Spleen (tissue), 11 donors: ENCODE measurements around the gene GALNT17. TPM values are rescaled to one million over a fixed set of nuclear protein-coding genes. Genes with fewer than 3 reads are reported as not detected.

Source experiments
- DNase-seq: peaks from one replicate; pipeline ENCODE4 v3.0.0-alpha.2; 2020
- H3K27ac ChIP-seq, 8 donors: fragments of 200-600 bp; sonication (generic) in 7 of 8; 1 replicate in 4 of 8; 2 replicates in 4 of 8; pipeline versions ENCODE4 v1.5.0 to v1.8.0; 2016 to 2021; ENCODE audit warnings: inconsistent platforms in 4 of 8, mild to moderate bottlenecking in 4 of 8, moderate library complexity in 1 of 8
- H3K27me3 ChIP-seq, 7 donors: fragments of 200-600 bp; sonication (generic) in 6 of 7; replicated peaks in 1 of 7; 1 replicate in 4 of 7; 2 replicates in 3 of 7; pipeline versions ENCODE4 v1.5.0 to v1.8.0; 2016 to 2021; ENCODE audit warnings: inconsistent platforms in 3 of 7, mild to moderate bottlenecking in 1 of 7
- H3K36me3 ChIP-seq, 6 donors: fragments of 200-600 bp; sonication (generic) in 5 of 6; 1 replicate in 4 of 6; 2 replicates in 2 of 6; pipeline versions ENCODE4 v1.5.0 to v1.8.0; 2016 to 2021; ENCODE audit warnings: inconsistent platforms in 2 of 6
- H3K4me1 ChIP-seq, 6 donors: fragments of 200-600 bp; sonication (generic) in 5 of 6; 1 replicate in 3 of 6; 2 replicates in 3 of 6; pipeline versions ENCODE4 v1.5.0 to v1.8.0; 2016 to 2021; ENCODE audit warnings: inconsistent platforms in 3 of 6
- H3K4me3 ChIP-seq, 8 donors: fragments of 200-600 bp; sonication (generic) in 7 of 8; 1 replicate in 4 of 8; 2 replicates in 4 of 8; pipeline versions ENCODE4 v1.5.0 to v1.8.0; 2016 to 2021; ENCODE audit warnings: inconsistent platforms in 4 of 8, mild to moderate bottlenecking in 4 of 8, moderate library complexity in 2 of 8
- H3K9me3 ChIP-seq, 8 donors: fragments of 200-600 bp; sonication (generic) in 7 of 8; 1 replicate in 4 of 8; 2 replicates in 4 of 8; pipeline versions ENCODE4 v1.5.0 to v1.8.0; 2016 to 2021; ENCODE audit warnings: inconsistent platforms in 4 of 8
- POLR2A ChIP-seq, 3 donors: fragments of 450-650 bp; IDR thresholded peaks; one replicate each; pipeline ENCODE4 v1.5.1; 2017; ENCODE audit warnings: antibody characterized with exemption in 3 of 3, mild to moderate bottlenecking in 1 of 3
- POLR2AphosphoS5 ChIP-seq, 3 donors: sonication (generic); formaldehyde crosslinking; IDR thresholded peaks; one replicate each; pipeline ENCODE4 v1.5.1; 2017; ENCODE audit warnings: antibody characterized with exemption in 3 of 3
- WGBS, 5 donors: extraction: QIAGEN DNeasy Blood & Tissue Kit in 3 of 5; methylation state at CpG; one replicate each; pipeline versions ENCODE4 v1.1.5 to v1.1.7; 2013 to 2018; 5-methylcytosine and 5-hydroxymethylcytosine counted together
- intact Hi-C: fragments of 100-400 bp; cut with DNase I; formaldehyde crosslinking; loops from one replicate; pipeline ENCODE4 v1.15.0; 2023; ENCODE audit warnings: low total_unique reads
- polyA plus RNA-seq, 3 donors: library from polyadenylated mRNA; stranded (reverse); fragments of 200-250 nt; gene quantifications; one replicate each; pipeline ENCODE4 v1.2.1, GENCODE V29; 2013
- total RNA-seq, 7 donors: library from RNA; depleted of rRNA in 3 of 7; stranded (reverse); fragments of >200 nt in 3 of 7; fragmentation: NEBNext Ultra II Directional in 4 of 7; extraction: Animal tissue kit (Norgen Biotek cat#: 25700) in 4 of 7; gene quantifications; one replicate each; pipeline versions ENCODE4 v1.1.0 to v1.2.1, GENCODE V29; 2016 to 2021
- TF ChIP-seq, protein P1 (sequence below), 11 experiments: fragments of 200-600 bp in 7 of 11; fragments of 450-650 bp in 4 of 11; sonication (generic) in 4 of 11; IDR thresholded peaks in 8 of 11; conservative IDR thresholded peaks in 3 of 11; 1 replicate in 7 of 11; 2 replicates in 4 of 11; pipeline versions ENCODE4 v1.4.0 to v1.8.0; 2016 to 2021; ENCODE audit warnings: antibody characterized with exemption in 11 of 11, inconsistent platforms in 4 of 11, mild to moderate bottlenecking in 1 of 11
- donor health status: healthy with polysubstance abuse.
- donor health status: DM: no; HTN: no; CAD: no; lungs with moderate emphysema.
- donor health status: DM: no; HTN: no; CAD: no.
- donor health status: Bipolar disorder and iron deficiency.
- donor health status: healthy.
- donor health status: DM: no; HTN: no; CAD: no.
- donor health status: DM: yes; HTN: yes; CAD: no.

Gene GALNT17
- total and polyA plus RNA-seq, 10 donors, result 0.39 to 10.8 (median 3.1) TPM

DNA sequence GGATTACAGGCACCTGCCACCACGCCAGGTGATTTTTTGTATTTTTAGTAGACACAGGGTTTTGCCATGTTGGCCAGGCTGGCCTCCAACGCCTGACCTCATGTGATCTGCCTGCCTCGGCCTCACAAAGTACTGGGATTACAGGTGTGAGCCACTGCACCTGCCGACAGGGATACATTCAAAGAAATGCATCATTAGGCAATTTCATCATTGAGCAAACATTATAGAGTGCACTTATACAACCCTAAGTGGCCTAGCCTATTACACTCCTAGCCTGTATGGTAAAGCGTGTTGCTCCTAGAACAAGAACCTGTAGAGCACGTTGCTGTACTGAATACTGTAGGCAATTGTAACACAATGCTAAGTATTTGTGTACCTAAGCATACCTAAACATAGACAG is 350.3 kb downstream of the GALNT17 start:
- Histone ChIP-seq H3K4me3 (no peak overlapping the region), H3K27me3 (no peaks in the 10 kb centered on the region), H3K4me1 (no peaks in the 10 kb centered on the region), H3K9me3 (peaks cover 0 to 17% (median 0%) of the 10 kb centered on the region in 8 donors), H3K27ac (no peak overlapping the region), H3K36me3 (no peaks in the 10 kb centered on the region)
- 85 to 94% (median 90%) methylated on average over 6 of the region's 6 CpGs for WGBS, 5 donors
- intact Hi-C loops, result no loop called here
- DNase-seq, result no peak
- no peak for TF ChIP-seq POLR2A (IDR thresholded peaks at IDR 0.05)
- TF ChIP-seq, protein P1, sequence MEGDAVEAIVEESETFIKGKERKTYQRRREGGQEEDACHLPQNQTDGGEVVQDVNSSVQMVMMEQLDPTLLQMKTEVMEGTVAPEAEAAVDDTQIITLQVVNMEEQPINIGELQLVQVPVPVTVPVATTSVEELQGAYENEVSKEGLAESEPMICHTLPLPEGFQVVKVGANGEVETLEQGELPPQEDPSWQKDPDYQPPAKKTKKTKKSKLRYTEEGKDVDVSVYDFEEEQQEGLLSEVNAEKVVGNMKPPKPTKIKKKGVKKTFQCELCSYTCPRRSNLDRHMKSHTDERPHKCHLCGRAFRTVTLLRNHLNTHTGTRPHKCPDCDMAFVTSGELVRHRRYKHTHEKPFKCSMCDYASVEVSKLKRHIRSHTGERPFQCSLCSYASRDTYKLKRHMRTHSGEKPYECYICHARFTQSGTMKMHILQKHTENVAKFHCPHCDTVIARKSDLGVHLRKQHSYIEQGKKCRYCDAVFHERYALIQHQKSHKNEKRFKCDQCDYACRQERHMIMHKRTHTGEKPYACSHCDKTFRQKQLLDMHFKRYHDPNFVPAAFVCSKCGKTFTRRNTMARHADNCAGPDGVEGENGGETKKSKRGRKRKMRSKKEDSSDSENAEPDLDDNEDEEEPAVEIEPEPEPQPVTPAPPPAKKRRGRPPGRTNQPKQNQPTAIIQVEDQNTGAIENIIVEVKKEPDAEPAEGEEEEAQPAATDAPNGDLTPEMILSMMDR (IDR thresholded peaks at IDR 0.05 in 8 of 11, conservative IDR thresholded peaks at IDR 0.05 in 3 of 11), result no peak
- no peak for TF ChIP-seq POLR2AphosphoS5 (IDR thresholded peaks at IDR 0.05)

DNA sequence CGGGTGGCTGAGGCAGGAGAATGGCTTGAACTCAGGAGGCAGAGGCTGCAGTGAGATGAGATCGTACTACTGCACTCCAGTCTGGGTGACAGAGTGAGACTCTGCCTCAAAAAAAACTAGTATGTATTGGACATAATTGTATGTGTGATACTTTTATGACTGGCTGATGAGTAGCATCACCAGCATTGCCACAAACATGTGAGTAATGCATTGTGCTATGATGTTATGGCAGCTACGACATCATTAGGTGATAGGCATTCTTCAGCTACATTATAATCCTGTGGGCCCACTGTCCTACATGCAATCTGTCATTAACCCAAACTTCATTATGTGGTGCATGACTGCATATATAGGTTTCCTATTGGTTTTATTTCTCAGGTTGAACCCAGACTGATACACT is 352.4 kb downstream of the GALNT17 start:
- Histone ChIP-seq H3K36me3 (no peaks in the 10 kb centered on the region), H3K27me3 (no peaks in the 10 kb centered on the region), H3K9me3 (peaks cover 0 to 7% (median 0%) of the 10 kb centered on the region in 8 donors), H3K4me1 (no peaks in the 10 kb centered on the region), H3K4me3 (no peak overlapping the region), H3K27ac (no peak overlapping the region)
- DNase-seq, result no peak
- TF ChIP-seq POLR2A (IDR thresholded peaks at IDR 0.05) (no peak), POLR2AphosphoS5 (IDR thresholded peaks at IDR 0.05) (no peak)
- TF ChIP-seq, protein P1 (IDR thresholded peaks at IDR 0.05 in 8 of 11, conservative IDR thresholded peaks at IDR 0.05 in 3 of 11), result no peak
- intact Hi-C loops, result no loop called here
- WGBS, 5 donors, result 80 to 92% (median 85%) methylated on average over 3 of the region's 3 CpGs

DNA sequence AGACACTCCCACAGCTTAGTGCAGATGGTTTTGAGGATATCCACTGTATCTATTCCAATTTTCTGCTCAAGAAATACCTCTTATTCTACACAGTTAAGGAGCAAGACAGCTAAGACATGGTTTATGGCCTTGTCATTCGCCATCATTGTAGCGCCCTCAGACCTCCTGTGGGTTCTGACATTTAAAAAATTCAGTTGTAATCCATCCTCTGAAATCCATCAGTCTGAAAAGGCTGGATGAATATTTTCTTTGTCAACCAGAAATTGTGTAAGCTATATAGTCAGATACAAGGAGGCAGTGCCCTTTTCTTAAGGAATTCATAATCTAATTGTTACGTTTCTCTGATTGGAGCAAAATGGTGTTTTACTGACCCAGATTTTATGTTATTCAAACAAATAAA is 353.6 kb downstream of the GALNT17 start:
- WGBS, 5 donors, result 91 to 93% (median 92%) methylated on average over 3 of the region's 3 CpGs
- Histone ChIP-seq H3K27me3 (no peaks in the 10 kb centered on the region), H3K4me1 (no peaks in the 10 kb centered on the region), H3K9me3 (peaks cover 0 to 7% (median 0%) of the 10 kb centered on the region in 8 donors), H3K36me3 (no peaks in the 10 kb centered on the region), H3K27ac (no peak overlapping the region), H3K4me3 (no peak overlapping the region)
- no peak for DNase-seq
- intact Hi-C loops, result no loop called here
- TF ChIP-seq, protein P1 (IDR thresholded peaks at IDR 0.05 in 8 of 11, conservative IDR thresholded peaks at IDR 0.05 in 3 of 11), result no peak
- TF ChIP-seq POLR2AphosphoS5 (IDR thresholded peaks at IDR 0.05), result no peak
- TF ChIP-seq POLR2A (IDR thresholded peaks at IDR 0.05), result no peak

DNA sequence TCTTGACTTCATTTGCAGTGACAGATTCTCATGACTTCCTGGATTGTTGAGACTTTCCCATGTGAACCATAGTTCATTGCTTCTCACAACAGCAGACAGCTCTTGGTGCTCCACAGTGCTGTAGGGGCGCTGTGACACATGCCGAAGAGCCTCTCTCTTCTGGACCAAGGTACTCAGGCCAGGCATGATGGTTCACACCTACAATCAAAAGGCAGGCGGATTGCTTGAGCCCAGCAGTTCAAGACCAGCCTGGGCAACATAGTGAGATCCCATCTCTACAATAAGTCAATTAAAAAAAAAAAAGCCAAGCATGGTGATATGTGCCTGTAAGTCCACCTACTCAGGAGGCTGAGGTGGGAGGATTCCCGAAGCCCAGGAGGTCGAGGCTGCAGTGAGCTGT is 354.5 kb downstream of the GALNT17 start:
- Histone ChIP-seq H3K4me1 (no peaks in the 10 kb centered on the region), H3K36me3 (no peaks in the 10 kb centered on the region), H3K27ac (no peak overlapping the region), H3K4me3 (no peak overlapping the region), H3K27me3 (no peaks in the 10 kb centered on the region), H3K9me3 (peaks cover 0 to 6% (median 0%) of the 10 kb centered on the region in 8 donors)
- 78 to 91% (median 81%) methylated on average over 5 of the region's 5 CpGs for WGBS, 5 donors
- DNase-seq, result no peak
- intact Hi-C loops, result no loop called here
- TF ChIP-seq, protein P1 (IDR thresholded peaks at IDR 0.05 in 8 of 11, conservative IDR thresholded peaks at IDR 0.05 in 3 of 11), result no peak
- TF ChIP-seq POLR2AphosphoS5 (IDR thresholded peaks at IDR 0.05), result no peak
- TF ChIP-seq POLR2A (IDR thresholded peaks at IDR 0.05), result no peak
